DOHH2 (cell line): Measurements from ENCODE around the gene DBN1.
A peak's percentile ranks its signal among the peaks of the same experiment; 100 is the strongest.

Experiments
- H3F3A ChIP-seq: fragments of 200-600 bp; sonication (generic), shearing (Covaris generic); 2 replicates; pipeline ENCODE4 v1.6.0; 2016; ENCODE audit warnings: antibody characterized with exemption, mild to moderate bottlenecking; ENCODE audit not compliant: control insufficient read depth, insufficient read depth
- H3K27ac ChIP-seq: fragments of 200-600 bp; sonication (generic); 2 replicates; pipeline ENCODE4 v1.5.1; 2014; ENCODE audit warnings: low read depth, mild to moderate bottlenecking, low read length, moderate library complexity
- H3K27me3 ChIP-seq: fragments of 200-600 bp; sonication (generic); 2 replicates; pipeline ENCODE4 v1.6.1; 2014; ENCODE audit warnings: mild to moderate bottlenecking, low read length, mixed read lengths; ENCODE audit not compliant: control insufficient read depth
- H3K36me3 ChIP-seq: fragments of 200-600 bp; sonication (generic); 2 replicates; pipeline ENCODE4 v1.6.1; 2014; ENCODE audit warnings: mild to moderate bottlenecking, low read length, moderate library complexity, mixed read lengths; ENCODE audit not compliant: control insufficient read depth
- H3K4me1 ChIP-seq: fragments of 200-600 bp; sonication (generic); 2 replicates; pipeline ENCODE4 v1.6.1; 2014; ENCODE audit warnings: mild to moderate bottlenecking, low read length, mixed read lengths; ENCODE audit not compliant: control insufficient read depth
- H3K4me2 ChIP-seq: fragments of 200-600 bp; sonication (generic); 2 replicates; pipeline ENCODE4 v1.6.0; 2014; ENCODE audit warnings: mild to moderate bottlenecking, low read length, moderate library complexity
- H3K4me3 ChIP-seq: fragments of 200-600 bp; sonication (generic); 2 replicates; pipeline ENCODE4 v1.5.1; 2014; ENCODE audit warnings: mild to moderate bottlenecking, low read length, mixed read lengths
- H3K79me2 ChIP-seq: fragments of 200-600 bp; sonication (generic); 2 replicates; pipeline ENCODE4 v1.6.1; 2014; ENCODE audit warnings: mild to moderate bottlenecking, low read length, mixed read lengths; ENCODE audit not compliant: control insufficient read depth
- H3K9me2 ChIP-seq: fragments of 200-600 bp; sonication (generic); replicated peaks from 2 replicates; pipeline ENCODE4 v1.6.1; 2014; ENCODE audit warnings: mild to moderate bottlenecking, low read length, mixed read lengths; ENCODE audit not compliant: control insufficient read depth
- H3K9me3 ChIP-seq: fragments of 200-600 bp; sonication (generic); 2 replicates; pipeline ENCODE4 v1.6.1; 2014; ENCODE audit warnings: antibody characterized with exemption, low read length, mixed read lengths; ENCODE audit not compliant: control insufficient read depth, insufficient read depth
- H4K20me1 ChIP-seq: fragments of 200-600 bp; sonication (generic); 2 replicates; pipeline ENCODE4 v1.6.0; 2014; ENCODE audit warnings: low read depth, mild to moderate bottlenecking, antibody characterized with exemption, low read length, moderate library complexity; ENCODE audit not compliant: control insufficient read depth, insufficient read depth
- EZH2phosphoT487 ChIP-seq: fragments of 200-600 bp; sonication (generic); IDR thresholded peaks from 2 replicates; pipeline ENCODE4 v1.6.1; 2017; ENCODE audit warnings: borderline replicate concordance, mild to moderate bottlenecking, antibody characterized with exemption, low read length, moderate library complexity, mixed read lengths
- TF ChIP-seq, protein P1 (sequence below): fragments of 200-600 bp; sonication (generic); IDR thresholded peaks from one replicate; pipeline ENCODE4 v1.5.1; 2014; ENCODE audit warnings: antibody characterized with exemption, mild to moderate bottlenecking, low read depth, low read length; ENCODE audit not compliant: poor library complexity, severe bottlenecking

The DBN1 gene

DNA sequence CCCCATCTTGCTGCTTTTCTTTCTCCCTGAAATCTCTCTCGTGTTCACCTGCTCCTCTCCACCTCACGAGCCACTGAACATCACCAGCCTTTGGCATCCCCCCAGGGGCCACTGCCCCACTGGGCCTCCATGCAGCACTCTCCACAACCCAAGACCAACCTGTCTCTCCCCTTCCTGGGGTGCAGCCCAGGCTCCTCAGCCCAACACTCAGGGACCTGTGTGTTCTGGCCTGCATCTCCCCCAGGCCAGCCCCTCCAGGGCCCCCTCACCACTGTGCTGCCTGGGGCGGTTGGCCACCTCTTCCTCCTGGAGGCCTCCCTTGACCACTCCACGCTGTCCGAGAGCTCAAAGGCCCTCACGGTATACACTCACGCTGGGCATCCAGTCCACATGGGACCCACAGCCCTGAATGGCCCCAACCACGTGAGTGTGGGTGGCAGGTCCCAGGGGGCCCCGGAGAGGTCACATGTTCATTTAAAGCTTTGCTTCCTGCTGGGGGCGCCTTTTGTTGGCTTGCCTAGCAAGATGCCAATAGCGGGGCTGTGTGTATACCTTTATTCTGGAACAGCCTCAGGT, 36.6 kb upstream of the DBN1 start:
- TF ChIP-seq EZH2phosphoT487: no peak
- TF ChIP-seq, protein P1, sequence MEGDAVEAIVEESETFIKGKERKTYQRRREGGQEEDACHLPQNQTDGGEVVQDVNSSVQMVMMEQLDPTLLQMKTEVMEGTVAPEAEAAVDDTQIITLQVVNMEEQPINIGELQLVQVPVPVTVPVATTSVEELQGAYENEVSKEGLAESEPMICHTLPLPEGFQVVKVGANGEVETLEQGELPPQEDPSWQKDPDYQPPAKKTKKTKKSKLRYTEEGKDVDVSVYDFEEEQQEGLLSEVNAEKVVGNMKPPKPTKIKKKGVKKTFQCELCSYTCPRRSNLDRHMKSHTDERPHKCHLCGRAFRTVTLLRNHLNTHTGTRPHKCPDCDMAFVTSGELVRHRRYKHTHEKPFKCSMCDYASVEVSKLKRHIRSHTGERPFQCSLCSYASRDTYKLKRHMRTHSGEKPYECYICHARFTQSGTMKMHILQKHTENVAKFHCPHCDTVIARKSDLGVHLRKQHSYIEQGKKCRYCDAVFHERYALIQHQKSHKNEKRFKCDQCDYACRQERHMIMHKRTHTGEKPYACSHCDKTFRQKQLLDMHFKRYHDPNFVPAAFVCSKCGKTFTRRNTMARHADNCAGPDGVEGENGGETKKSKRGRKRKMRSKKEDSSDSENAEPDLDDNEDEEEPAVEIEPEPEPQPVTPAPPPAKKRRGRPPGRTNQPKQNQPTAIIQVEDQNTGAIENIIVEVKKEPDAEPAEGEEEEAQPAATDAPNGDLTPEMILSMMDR: peak; percentile 69
- Histone ChIP-seq H3K4me2 (peak overlapping the region; percentile 100), H3K4me1 (peaks cover 65% of the 10 kb centered on the region), H3K4me3 (peak overlapping the region; percentile 81), H3F3A (peaks cover 18% of the 10 kb centered on the region), H3K79me2 (peaks cover 54% of the 10 kb centered on the region), H3K27me3 (no peaks in the 10 kb centered on the region), H3K9me2 (no peaks in the 10 kb centered on the region), H3K9me3 (no peaks in the 10 kb centered on the region), H3K36me3 (peaks cover 93% of the 10 kb centered on the region), H4K20me1 (no peaks in the 10 kb centered on the region), H3K27ac (peak overlapping the region; percentile 99)

DNA sequence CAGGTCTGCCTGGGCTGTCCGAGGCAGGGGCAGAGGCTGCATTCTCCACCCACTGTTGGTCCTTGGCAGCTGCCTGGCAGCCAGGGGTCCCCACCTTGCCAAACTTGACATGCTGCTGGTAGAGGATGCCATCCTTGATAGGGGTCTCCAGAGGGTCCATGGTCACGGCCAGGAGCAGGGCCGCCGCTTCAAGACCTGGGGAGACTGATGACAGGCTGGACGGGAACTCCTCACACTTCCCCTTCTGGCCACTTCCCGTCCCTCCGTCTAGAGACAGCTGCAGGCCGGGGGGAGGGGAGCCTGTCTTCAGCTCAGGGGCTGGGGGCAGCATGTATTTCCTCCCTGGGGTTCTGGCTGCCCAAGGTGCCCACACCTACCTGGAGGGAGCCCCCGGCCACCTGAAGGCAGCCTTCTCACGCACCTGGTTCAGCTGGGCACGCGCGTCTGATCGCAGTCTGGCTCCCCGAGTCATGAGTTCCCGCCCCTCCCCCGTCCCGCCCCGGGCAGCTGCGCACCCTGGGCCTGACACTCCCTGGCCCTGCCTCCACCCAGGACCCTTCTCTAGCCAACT, 36.0 kb upstream of the DBN1 start, which contains the start of gene DOK3:
Gene DOK3 (minus strand): TSS at position 446 of the 571 bp plus-strand sequence. CDS start 286 bp downstream, at position 160.
- peaks cover 48% of the 10 kb centered on the region for H3K79me2 ChIP-seq
- peak within 1 kb of the TSS; percentile 100 for H3K4me2 ChIP-seq
- no peaks in the 10 kb centered on the region for H3K9me3 ChIP-seq
- H3F3A ChIP-seq: peaks cover 18% of the 10 kb centered on the region
- H3K9me2 ChIP-seq: no peaks in the 10 kb centered on the region
- peaks cover 93% of the 10 kb centered on the region for H3K36me3 ChIP-seq
- peaks cover 65% of the 10 kb centered on the region for H3K4me1 ChIP-seq
- TF ChIP-seq EZH2phosphoT487: no peak
- TF ChIP-seq, protein P1: no peak
- no peaks in the 10 kb centered on the region for H3K27me3 ChIP-seq
- H3K27ac ChIP-seq: peak within 1 kb of the TSS; percentile 99
- no peaks in the 10 kb centered on the region for H4K20me1 ChIP-seq
- H3K4me3 ChIP-seq: peak within 1 kb of the TSS; percentile 81

DNA sequence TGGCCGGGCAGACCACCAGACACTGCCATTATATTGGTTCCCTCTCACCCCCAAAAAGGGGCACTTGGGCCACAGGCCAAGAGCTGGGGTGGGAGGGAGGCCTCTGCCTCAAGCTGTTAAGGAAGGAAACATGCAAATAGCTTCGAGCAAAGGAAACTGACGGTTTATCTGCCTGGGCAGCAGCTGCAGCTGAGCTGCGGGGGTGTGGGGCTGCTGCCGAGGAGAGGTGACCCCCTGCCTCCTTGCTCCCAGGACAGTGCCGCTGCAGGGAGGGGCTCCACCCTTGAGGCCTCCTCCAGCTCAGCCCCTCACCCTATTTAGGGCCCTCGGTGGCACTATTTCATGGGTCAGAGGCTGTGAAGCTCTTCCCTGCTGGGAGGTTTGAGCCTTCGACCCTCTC, 35.4 kb upstream of the DBN1 start:
- Histone ChIP-seq H3K36me3 (peaks cover 93% of the 10 kb centered on the region), H3K9me3 (no peaks in the 10 kb centered on the region), H3K27me3 (no peaks in the 10 kb centered on the region)

More for the DNA sequence above, 35.4 kb upstream of the DBN1 start:
- peak overlapping the region; percentile 100 for H3K4me2 ChIP-seq
- H3K27ac ChIP-seq: peak overlapping the region; percentile 99
- peaks cover 18% of the 10 kb centered on the region for H3F3A ChIP-seq
- peak overlapping the region; percentile 81 for H3K4me3 ChIP-seq
- H3K9me2 ChIP-seq: no peaks in the 10 kb centered on the region
- H4K20me1 ChIP-seq: no peaks in the 10 kb centered on the region
- TF ChIP-seq, protein P1: no peak
- TF ChIP-seq EZH2phosphoT487: no peak
- peaks cover 72% of the 10 kb centered on the region for H3K4me1 ChIP-seq
- H3K79me2 ChIP-seq: peaks cover 42% of the 10 kb centered on the region
